HG03565 (cell line): ENCODE measurements around the gene SH2B2.
"Not testable (repeated sequence)": the region's sequence is repeated elsewhere in the genome, so short reads cannot be mapped to it uniquely, and the experiment has no call there.

ENCODE experiments used
- ATAC-seq: cut with Tn5 transposase; IDR thresholded peaks from one replicate; pipeline ENCODE4 v1.9.1; 2021; ENCODE audit warnings: mild to moderate bottlenecking, moderate library complexity; ENCODE audit not compliant: unreplicated experiment

Gene SH2B2

DNA sequence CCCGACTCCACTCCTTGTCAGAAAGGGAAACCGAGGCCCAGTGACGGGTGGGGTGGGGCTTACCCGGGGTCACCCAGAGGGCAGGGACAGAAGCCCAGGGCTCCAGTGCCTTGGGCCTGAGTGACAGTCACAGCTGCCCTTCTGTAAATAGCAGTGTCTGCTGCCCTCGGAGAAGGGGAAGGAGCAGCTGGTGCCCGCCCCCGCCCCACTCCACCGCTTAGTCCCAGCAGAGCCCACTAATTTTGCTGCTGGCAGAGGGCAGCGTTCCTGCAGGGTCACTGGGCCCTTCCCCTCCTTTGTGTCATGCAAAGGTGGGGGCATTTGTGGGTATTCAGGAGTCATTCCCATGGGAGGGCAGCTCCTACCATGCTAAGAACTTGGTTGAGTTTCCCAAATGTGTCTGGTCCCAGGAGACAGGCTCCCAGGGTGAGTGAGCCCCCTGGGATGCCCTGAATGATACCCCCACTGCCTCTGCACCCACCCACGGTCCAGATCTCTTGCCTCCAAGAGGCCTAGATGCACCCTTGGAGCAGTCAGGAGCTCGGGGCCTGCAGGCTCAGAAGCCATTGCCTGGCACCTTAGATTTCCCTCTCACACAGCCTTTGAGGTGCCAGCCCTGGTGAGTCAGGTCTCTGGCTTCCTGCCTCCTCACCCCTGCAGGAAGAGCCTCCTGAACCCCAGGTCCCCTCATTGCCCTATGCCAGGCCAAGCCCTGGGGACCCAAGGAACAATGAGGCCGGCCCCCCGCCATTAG, 17.2 kb downstream of the SH2B2 start:
- no peak for ATAC-seq

DNA sequence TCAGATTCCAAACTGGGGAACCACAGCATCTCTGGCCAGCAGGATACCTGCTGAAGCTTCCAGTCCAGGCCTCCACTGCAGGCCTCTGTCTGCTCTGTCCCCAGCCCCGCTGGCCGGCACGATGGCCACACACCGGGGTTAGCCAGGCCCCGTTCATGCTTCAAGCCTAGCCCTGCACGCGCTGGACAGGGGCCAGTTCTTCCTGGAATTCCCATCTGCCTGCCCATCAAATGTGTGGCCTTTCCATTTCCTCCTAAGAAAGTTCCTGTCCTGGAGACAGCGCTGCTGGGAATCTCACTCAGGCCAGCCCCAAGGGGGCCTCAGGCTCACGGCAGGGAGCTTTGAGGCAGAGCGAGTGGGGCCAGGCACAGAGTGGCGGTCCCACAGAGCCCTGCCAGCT, 18.0 kb downstream of the SH2B2 start:
- no peak for ATAC-seq

DNA sequence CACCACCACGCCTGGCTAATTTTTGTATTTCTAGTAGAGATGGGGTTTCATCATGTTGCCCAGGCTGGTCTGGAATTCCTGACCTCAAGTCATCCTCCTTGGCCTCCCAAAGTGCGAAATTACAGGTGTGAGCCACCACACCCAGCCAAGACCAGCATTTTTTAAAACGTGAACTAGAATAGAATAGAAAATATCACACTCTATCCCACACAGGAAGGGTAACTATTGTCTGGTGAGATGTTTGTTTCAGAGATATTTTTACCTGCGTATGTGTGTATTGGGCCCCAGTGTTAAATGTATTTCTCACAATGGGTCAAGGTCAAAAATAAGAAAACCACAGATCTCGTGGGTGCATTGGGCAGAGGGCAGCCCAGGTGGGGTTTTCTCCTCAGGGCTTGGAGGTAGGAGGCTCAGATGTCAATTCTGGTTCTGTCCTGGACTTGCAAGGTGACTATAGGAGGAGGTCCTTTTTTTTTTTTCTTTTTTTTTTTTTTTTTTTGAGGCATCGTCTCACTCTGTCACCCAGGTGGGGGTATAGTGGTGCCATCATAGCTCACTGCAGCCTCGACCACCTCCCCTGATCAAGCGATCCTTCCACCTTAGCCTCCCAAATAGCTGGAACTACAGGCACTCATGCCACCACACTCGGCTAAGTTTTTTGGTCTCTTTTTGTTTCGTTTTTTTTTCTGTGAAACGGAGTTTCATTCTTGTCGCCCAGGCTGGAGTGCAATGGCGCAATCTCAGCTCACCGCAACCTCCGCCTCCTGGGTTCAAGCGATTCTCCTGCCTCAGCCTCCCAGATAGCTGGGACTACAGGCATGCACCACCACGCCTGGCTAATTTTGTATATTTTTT, 19.0 kb downstream of the SH2B2 start:
- ATAC-seq = peak; percentile 39

DNA sequence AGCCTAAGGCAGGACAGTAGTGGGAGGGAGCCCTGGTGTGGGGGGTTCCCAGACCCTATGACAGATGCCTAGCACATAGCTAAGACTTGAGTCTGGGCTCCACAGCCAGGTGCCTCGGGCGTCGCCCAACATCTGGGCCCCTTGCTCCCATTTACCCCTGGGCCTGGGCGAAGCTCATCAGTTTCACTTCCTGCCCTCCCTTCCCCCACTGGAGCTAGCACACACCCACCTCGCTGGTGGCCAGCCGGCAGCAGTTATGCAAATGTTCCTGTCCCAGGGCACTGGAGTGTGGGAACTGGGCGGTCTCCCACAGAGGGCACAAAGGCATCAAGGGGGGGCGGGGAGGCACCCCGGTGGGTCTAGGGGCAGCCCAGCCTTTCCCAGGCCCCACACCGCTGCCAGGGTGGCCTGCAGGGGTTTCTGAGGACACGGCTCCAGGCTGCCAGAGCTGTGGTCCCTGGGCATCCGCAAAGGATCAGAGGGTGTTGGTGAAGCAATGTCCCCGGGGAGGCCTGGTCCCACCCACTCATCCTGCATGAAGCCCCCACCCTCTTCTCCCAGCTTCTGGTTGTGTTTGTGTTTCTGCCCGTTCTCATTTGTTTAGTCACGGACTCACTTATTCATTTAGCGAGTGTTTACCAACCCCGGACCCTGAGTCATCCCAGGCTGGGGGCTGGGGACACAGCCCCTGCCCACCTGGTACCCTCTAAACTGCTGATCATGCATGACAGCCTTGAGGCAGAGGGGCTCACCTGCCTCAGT, 20.4 kb downstream of the SH2B2 start:
- peak; percentile 55 for ATAC-seq

DNA sequence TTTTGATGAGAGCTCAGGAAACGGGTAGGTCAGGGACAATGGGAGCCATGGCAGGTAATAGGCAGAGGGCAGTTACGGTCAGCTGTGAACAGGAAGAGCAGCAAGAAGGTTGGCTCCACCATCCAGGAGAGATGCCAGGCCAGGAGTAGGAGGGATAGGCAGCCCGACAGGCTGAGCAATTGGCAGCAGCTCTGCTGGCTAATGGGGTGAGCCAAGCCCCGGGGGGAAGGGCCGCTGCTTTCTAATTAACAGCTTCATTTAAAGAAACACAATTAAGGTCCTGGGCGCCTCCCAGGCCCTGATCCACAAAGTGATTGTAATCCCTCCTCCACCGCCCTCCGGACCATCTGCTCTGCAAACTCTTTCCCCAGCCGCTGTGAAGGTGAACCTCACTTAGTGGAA, 23.7 kb downstream of the SH2B2 start:
- ATAC-seq = no peak

DNA sequence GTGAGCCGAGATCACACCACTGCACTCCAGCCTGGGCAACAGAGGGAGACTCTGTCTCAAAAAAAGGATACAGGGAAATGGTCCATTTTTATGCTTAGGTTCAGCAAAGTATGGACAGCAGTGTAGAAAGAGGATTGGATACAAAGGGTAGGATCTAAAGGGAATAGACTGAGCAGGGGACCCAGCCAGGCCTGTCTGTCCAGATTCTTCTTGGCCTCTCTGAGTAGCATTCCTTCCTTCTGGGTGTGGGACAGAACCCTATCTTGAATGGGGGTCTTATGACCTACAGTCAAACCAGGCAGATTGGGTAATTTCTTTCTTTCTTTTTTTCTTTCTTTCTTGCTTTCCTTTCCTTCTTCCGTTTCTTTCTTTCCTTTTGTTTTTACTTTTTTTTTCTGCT, 25.6 kb downstream of the SH2B2 start:
- no peak for ATAC-seq

DNA sequence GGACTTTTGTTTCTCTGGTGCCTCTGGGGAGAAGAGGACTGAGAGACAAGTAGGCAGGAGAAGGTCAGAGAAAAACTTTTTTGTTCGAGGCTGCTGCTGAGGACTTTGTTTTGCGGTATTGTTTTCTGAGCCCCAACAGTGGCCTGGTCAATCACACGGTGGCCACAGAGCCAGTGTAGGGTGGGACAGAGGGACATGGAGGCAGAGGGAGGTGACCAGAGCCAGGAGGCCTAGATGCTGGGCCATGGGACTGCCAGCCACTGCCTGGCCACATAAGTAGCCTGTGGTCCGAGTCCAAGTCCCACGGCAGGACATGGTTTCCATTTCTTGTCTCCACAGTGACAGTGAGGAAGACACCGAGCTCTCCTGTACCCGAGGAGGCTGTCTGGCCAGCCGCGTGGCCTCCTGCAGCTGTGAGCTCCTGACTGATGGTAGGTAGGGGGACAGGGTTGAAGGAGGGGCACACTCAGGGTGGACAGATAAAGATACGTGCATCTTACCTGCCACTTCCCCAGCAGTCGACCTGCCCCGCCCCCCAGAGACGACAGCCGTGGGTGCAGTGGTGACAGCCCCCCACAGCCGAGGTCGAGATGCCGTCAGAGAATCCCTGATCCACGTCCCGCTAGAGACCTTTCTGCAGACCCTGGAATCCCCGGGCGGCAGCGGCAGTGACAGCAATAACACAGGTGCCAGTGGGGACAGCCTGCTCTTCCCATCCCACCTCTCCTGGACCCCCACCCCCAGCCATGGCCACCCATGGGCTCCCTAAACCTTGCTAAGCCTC, 27.5 kb downstream of the SH2B2 start:
- no peak for ATAC-seq

DNA sequence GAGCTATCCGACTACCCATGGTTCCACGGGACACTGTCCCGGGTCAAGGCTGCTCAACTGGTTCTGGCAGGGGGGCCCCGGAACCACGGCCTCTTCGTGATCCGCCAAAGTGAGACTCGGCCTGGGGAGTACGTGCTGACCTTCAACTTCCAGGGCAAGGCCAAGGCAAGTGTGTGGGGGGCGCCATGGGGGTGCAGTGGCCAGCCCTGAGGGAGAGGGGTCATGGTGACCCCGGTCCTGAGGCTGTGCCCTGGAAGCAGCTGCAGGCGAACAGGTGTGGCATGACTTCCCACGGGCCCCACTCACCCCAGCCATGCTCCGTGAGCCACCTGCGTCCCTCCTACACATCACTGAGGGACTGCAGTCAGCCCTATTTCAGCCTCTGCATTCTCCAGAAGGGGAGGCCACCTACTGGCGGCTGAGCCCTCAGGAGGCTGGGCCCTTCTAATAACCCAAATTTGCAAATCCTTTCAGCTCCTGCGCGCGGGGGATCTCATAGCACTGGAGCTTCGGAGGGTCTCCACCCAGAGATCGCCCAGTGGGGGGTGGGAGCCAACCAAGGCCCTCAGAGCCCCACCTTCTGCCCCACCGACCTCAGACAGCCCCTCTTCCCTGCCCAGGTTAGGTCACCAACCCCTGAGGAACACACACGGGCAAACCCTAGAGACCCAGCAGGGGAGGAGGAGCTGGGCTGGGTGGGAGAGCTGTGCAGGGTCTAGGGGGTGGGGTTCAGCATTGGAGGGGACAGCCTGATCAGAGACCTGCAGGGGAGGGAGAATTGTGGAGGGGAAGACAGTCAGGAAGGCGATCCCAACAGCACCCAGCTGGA, 30.8 kb downstream of the SH2B2 start:
- ATAC-seq = no peak

DNA sequence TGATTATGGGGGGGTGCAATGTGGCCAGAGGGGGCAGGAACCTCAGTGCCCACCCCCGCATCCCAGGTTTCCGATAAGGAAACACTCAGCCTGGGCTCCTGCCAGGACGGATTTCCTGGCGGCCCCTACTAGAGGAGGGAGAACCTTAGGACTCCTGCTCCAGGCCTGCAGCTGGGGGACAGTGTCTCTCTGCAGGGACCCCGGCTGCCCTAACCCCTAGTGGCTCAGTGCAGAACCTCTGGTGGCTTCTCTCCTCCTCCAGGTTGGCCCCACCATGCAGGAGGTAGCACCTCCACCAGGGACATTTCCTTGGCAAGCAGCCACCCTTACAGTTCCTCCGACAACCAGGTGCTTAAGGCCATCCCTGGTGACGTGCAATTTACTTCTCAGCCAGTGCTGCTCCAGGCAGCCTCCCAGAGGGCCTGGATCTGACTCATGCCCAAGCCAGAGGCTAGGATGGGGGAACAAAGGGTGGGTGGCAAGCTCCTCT, 31.9 kb downstream of the SH2B2 start:
- ATAC-seq = no peak

DNA sequence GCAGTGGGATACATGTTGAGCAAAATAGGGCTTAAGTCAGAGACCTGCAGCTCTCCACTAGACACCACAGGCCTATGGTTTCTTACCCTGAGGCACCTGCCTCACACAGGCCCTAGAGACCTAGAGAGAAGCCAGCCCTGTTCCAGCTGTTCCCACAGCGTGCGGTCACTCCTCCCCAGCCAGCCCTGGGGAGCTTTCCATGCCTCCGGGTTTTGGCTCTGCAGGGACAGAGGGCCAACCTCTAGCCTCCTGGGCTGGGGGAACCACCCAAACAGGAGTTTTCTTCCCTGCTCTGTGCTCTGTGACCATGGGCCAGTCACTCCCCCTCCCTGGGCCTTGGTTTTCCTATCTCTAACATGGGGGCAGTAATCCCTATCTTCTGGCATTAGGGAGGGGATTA, 33.0 kb downstream of the SH2B2 start:
- ATAC-seq = no peak

DNA sequence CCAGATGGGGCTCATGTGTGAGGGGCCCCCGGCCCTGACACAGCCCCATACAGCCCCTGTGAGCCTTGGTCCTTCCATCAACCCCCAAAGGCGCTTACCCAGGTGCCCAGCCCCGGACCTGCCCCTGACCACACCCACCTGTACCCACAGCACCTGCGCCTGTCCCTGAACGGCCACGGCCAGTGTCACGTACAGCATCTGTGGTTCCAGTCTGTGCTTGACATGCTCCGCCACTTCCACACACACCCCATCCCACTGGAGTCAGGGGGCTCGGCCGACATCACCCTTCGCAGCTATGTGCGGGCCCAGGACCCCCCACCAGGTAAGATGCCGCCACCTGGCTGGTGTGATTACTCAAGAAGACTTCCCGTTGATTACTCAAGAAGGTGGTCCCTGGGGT, 33.5 kb downstream of the SH2B2 start:
- no peak for ATAC-seq

DNA sequence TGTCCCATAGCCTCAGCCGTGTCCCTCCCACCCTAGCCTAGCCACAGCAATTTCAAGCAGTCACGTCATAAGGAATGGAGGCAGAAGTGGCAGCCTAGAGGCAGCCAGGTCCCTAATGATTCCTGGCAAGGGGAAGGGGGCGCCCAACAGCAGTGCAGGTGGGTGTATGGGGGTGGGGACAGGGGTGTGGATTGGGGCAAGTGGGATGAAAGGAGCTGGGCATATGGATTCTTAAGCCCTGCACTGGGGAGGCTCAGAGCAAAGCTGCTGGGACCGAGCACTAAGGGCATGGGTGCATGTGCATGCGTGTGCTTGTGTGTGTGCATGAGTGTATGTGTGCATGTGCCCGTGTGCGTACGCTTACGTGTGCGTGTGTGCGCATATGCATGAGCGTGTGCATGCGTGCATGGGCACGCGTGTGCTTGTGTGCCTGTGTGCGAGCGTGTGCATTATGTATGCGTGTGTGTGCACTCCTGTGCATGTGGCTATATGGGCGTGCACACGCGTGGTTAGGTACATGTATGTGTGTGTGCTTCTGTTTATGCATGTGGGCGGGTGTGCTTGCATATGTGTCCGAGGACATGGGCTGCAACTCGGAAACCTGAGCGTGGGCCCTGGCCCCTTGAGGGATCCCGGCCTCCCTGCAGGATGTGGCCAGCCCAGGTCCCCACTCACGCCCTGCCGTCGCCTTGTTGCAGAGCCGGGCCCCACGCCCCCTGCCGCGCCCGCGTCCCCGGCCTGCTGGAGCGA, 34.1 kb downstream of the SH2B2 start:
- ATAC-seq = no peak

DNA sequence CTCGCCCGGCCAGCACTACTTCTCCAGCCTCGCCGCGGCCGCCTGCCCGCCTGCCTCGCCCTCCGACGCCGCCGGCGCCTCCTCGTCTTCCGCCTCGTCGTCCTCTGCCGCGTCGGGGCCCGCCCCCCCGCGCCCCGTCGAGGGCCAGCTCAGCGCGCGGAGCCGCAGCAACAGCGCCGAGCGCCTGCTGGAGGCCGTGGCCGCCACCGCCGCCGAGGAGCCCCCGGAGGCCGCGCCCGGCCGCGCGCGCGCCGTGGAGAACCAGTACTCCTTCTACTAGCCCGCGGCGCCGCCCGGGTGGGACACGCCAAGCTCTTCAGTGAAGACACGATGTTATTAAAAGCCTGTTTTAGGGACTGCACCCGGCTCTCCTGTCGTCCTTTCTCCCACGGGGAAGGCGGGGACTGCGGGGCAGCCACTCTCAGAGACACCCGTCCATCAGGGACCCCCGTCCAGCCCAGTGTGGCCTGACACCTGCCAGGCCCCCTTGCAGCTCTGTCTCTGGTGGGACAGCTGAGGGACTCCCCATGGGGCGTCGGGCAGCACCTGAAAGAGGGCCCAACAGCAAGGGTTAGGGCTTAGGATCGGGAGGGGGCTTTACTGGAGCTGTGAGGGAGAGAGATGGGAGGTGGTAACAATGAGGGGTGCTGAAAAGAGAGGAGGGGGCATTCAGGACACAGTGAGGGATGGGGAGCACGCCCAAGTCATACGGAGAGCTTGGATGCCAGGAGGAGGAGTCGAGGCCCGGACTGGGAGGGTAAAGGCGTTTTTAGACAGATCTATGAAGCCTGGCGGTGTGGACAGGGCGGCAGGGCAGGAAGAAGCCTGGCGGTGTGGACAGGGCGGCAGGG, 34.9 kb downstream of the SH2B2 start:
- ATAC-seq = no peak

DNA sequence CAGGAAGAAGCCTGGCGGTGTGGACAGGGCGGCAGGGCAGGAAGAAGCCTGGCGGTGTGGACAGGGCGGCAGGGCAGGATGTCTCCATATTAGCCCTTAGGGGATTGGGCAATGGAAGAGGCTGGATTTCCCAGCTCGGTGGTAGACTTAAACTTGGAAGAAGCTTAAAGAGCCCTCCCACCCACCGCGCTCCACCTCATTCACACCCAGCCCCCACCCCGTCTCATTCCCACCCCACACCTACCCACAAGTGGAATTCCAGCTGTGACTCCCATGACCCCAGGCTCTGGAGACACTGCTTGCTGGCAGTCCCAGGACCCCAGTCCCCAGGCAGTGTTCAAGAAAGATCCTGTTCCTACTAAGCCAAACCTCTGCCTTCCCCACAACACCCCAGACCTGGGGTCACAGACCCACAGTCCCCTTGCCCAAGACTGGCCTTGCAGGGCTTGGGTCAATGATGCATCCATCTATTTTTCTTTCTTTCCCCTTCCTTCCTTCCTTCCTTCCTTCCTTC, 35.6 kb downstream of the SH2B2 start:
- ATAC-seq = no peak

DNA sequence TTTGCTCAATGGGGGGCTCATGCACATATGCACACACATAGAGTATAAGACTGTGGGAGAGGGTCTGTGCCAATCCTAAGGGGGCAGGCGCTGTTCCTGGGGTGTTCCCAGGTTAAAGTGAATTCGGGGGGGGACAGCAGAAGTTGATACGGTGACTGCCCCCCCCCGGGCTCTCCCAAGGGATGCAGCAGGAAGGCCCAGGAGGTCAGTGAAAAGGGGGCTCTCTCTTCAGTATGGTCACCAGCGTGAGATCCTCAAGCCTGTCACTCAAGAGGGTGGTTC, 37.2 kb downstream of the SH2B2 start:
- no peak for ATAC-seq

DNA sequence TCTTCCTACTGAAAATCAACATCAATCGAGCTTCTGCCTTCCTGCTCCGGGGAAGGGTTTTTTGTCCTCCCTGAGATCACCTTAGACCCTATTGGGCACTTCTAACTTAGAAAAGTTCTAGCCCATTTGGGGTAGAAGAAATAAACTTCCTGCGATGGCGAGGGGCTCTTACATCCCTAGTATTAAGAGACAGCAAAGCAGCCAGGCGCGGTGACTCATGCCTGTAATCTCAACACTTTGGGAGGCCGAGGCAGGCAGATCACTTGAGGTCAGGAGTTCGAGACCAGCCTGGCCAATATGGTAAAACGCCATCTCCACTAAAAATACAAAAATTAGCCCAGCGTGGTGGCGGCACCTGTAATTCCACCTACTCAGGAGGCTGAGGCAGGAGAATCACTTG, 38.4 kb downstream of the SH2B2 start:
- ATAC-seq = not testable (repeated sequence)

DNA sequence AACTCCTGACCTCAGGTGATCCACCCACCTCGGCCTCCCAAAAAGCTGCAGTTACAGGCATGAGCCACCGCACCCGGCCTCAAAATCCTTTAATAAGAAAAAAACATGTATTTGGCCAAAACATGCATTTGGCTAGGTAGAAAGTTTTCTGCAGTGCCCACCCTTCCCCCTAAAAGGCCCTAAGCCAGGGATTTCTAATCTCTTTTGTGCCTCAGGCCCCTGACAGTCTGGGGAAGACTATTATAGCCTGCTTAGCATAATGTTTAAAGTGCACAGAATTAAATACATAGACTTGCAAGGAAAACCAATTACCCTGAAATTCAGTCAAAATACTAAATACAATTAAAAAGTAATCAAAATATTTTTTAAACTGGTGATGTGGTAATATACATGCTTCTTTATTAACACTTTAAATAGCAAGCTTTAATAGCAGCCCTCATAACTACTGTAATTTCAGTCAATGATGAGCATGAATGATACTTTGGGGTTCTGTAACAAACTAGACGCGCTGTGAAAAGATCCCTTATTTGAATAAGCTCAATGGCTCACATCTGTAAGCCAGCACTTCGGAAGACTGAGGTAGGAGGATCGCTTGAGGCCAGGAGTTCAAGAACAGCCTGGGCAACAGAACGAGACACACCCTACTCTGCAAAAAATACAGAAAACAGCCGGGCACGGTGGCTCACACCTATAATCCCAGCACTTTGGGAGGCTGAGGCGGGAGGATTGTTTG, 39.7 kb downstream of the SH2B2 start:
- ATAC-seq = no peak
